ENCODE data around the gene AGAP2. TPM values are rescaled to one million over a fixed set of nuclear protein-coding genes. Genes with fewer than 3 reads are reported as not detected.

The AGAP2 gene
- total RNA-seq, result 0.25 TPM in 1 of 2 replicates, not detected in the other

DNA sequence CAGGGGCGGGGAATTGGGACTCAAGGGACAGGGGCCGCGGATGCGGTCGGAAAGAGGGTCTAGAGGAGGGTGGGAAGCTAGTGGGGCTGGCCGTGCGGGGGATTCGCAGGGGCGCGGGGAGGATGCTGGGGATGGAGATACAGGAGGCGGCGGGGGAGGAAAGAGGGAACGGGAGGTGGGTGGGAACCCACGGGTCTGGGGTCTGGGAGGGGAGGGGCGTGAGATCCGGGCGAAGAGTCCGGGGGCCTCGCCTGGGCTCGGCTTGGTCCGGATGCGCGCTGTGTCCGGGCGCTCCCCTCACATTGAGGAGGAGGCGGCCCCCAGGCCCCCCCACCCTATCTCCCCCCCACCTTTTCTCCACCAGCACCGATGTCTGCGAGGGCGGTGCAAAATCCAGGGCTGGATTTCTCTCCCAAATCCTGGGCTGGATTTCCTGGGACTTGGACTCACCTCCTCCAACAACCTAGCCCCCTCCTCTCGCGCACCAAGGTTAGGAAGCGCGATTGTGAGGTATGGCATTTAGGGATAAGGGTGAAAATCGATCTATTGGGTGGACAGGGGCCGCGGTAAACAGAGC is at the start of gene AGAP2:
Gene AGAP2, minus strand, starts transcription at position 82 of the 577 bp plus-strand sequence. CDS start 496 bp downstream, outside the sequence.

DNA sequence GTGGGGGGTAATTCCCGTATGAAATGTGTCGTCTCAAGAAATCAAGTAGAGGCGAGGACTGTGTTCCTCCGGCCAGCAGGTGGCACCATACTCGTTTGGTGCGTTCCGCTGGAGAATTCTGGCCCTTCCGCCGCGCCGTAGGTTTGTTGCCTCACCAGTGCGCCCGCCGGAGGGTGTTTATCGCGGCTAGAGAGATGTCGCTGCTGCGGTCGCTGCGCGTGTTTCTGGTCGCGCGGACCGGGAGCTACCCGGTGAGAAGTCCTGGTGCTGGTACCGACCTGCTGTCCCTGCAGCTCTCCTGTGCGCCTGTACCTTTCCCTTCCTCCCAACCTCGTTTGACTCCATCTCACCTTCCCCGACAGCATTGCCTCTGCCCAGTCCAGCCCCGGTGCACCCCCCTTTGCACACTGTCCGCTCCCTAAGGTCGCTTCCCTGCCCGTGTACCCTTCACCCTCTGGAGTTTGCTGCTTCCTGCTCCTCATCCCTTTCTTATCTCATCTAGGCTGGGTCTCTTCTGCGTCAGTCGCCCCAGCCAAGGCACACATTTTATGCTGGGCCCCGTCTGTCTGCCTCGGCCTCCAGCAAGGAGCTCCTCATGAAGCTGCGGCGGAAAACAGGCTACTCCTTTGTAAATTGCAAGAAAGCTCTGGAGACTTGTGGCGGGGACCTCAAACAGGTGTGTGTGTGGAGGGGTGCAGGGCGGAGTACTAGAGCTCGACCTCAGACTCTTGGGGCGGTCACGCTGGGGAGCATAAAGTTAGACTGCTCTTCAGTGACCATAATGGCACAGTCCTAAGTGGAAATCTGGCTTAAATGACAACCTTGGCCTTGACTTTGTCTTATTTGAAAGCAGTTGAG is 44.3 kb upstream of the AGAP2 start, which contains the start of gene TSFM:
Gene TSFM, plus strand, starts transcription at position 180 of the 858 bp plus-strand sequence. Its CDS starts 15 bp downstream, at position 195.

DNA sequence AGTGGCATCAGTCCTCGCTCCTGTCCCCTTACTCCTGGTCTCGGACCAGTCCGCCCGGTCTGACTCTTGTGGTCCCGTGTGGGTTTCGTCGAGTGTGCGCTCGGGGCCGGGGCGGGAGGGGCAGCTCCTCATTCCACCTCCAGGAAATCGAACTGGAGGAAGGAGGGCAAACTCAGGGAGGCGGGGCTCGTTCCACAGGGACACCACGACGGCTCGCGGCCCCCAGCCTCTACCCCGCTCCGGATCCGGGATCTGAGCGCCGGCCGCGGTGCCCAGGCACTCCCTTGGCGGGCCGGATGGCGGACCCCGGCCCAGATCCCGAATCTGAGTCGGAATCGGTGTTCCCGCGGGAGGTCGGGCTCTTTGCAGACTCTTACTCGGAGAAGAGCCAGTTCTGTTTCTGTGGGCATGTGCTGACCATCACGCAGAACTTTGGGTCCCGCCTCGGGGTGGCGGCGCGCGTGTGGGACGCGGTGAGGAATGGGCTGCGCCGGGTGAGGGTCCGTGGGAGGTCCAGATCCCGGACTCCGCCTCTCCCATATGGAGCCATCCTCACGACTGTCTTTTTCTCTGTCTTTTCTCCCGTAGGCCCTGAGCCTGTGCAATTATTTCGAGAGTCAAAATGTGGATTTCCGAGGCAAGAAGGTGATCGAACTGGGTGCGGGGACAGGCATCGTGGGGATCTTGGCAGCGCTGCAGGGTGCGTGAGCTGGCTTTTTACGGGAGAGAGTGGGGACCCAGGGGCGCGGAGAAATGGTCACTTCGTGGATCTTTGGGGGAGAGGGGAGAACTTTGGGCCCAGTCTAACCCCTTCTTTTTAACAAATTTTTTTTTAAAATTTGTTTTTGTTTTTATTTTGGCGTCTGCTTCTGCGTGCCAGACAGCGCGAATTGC is 34.1 kb upstream of the AGAP2 start, which contains the start of gene EEF1AKMT3:
Gene EEF1AKMT3, plus strand, starts transcription at position 186 of the 894 bp plus-strand sequence. Its CDS starts 111 bp downstream, at position 297.

DNA sequence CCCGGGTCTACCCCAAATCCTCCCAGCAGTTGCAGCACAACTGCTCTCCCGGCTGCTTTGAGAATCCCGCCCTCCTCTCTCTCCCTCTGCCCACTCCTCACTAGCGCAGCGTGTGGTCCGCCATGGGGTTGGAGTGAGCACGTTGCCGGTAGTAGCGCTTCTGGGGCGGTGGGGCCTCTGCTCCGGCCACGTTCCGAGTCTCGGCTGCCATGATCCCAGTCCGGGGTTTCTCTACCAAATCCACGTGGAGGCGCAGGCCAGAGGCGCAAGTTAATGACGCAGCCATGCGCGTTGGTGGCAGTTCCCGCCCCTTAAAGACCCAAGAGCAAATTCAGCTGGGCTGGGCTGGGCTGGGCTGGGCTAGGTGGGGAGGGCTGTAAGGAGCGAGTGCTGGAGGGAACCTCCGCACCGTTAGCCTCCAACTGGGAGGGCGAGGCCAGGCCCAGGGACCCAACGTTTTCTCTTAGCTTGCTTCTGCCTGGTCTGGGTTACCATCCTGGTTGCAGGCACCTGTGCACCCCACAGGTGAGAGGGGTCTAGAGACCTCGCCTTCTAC is 33.4 kb upstream of the AGAP2 start, which contains the start of gene METTL1:
Gene METTL1, minus strand, starts transcription at position 233 of the 556 bp plus-strand sequence. Its CDS starts 22 bp downstream, at position 211.

DNA sequence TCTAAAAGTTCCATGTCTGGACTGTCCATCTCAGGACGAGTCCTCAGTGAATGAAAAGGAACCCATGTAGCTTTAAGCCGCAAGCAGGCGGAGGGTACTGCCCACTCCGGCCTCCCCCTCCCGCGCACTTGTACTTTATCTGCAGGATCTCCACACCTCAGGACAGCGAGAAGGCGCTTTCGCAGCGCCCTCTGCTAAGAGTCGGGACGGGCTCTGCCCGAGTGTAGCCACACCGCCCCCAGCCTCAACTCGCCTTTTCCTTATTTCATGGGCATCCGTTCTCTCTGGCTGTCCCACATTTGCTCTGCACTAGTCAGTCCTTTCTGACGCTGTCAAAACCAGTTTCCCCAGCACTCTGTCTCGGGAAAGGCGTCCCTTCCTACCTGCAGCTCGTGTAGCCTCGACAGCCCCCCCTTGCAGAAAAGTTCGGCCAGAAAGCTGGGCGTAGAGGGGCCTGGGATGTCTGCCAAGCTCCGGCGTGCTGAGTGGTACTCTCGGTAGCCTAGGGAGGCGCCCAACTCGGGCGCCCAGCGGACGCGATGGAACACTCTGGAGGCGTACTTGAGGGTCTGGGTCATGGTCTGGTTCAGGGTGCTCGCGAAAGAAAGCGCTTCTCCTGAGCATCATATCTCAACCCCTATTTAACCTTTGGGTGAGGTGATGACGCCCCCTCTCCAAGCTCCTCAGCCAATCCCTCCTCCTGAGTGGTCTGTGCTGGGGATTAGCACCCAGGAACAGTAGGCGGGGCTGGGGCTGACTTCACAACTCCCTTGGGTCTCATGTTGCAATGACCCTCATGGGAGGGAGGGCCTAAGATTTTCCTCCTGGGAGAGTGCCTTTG is 28.1 kb upstream of the AGAP2 start, which contains the start of gene CYP27B1:
Gene CYP27B1, minus strand, starts transcription at position 615 of the 841 bp plus-strand sequence. Its CDS starts 37 bp downstream, at position 578.

DNA sequence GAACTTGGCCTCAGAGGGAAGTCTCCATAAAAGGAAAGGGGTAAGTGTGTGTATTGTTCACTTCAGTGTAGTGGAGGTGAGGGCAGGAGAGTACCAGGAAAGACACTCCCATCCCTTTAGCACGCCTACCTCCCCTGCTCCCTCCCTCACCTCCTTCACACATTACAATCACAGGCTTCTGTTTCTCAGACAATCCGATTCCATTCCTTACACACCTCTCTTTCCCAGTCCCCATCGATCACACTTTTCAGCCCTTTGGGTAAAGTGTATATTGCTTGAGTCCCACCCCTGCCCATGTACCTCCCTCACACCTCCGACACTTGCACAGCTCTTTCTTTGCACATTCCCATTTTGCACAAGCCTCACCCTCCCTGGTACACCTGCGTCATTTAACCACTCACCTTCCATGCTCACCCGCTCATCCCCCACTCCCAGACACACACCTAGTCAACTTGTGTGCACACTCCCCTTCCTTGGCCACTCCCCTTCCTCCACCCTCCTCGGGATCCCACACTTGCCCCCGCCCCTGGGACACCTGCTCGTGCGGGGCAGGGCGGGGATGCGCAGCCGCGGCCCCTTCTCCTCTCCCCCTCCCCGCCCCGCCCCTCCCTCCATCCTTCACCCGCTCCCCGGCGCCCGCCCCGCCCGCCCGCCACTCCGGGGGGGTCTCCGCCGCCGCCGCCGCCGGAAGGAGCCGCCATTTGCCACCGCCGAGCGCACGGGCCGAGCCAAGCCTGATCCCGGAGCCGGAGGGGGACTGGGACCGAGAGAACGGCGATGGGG is 16.1 kb upstream of the AGAP2 start, which contains the start of gene MARCHF9:
Gene MARCHF9, plus strand, starts transcription at position 693 of the 783 bp plus-strand sequence. CDS start 426 bp downstream, outside the sequence.

DNA sequence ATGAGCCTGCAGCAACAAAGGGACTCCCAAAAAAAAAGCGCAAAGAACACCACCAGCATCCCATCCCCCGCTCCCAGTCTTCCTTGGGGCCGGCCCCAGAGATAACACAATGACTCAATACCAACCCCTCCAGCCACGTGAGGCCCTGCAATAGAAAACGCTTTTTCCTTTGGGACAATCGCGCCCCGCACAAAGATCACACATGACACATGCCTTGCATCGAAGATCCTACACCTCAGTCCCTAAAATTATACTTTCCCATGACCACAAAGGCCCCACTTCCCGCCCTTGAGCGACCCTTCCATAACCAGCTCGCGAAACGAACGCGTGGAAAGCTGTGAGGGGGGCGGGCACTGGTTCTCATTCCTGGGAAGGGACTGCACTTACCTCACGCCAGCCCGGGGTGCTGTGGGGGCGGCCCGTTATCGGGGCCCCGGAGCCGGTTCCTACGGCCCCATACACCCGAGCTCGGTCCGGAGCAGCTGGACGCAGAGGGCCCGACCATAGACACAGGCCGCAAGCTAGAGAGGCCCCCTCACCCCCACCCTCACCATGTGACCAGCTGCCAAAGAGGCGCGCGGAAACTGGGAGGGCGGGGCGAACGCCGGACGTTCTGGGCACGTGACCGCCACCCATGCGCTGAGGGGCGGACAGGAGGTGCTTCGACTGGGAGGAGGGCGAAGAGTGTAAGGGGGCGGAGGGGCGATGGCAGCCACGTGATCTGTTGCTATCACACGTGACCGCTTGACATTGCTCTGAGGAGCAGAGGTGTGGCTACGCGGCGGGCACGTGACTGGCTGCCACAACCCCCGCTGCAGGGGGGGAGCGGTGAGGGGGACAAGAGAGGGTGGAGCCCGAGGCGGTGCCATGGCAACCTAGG is 13.5 kb upstream of the AGAP2 start, which contains the start of gene CDK4:
Gene CDK4, minus strand, starts transcription at position 523 of the 880 bp plus-strand sequence. CDS start 593 bp downstream, outside the sequence.

DNA sequence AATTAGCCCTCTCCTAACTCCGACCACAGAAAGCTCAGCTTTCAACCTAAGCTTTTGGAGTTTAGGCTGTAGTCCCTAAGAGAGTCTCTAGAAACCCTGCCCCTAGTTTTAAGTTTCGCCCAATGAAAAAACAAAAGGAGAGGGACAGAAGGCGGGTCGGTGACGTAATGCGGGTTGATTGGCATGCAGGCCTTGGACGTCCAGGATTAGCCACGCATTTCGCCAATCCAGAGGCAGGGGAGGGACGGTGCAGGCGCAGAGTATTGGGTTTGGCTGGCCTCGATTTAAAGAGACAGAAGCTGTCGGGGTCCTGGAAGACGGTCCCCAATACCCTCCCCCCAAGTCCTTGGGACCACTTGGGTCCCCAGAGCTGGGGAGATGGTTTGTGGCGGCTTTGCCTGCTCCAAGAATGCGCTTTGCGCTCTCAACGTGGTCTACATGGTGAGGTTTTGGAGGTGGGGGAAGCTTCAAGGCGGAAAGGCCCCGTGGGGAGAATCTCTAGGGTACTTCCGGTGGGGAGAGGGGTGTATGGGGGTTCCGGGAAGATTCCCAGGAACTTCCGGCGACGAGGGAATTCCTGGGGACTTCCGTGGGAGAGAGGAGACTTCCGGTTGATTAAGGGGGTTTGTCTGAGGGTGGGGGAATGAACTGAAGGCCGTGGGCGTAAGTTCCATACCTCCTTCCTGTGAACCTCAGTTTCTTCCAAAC is 6.4 kb upstream of the AGAP2 start, which contains the start of gene TSPAN31:
Gene TSPAN31, plus strand, starts transcription at position 263 of the 708 bp plus-strand sequence. Its CDS starts 116 bp downstream, at position 379.

DNA sequence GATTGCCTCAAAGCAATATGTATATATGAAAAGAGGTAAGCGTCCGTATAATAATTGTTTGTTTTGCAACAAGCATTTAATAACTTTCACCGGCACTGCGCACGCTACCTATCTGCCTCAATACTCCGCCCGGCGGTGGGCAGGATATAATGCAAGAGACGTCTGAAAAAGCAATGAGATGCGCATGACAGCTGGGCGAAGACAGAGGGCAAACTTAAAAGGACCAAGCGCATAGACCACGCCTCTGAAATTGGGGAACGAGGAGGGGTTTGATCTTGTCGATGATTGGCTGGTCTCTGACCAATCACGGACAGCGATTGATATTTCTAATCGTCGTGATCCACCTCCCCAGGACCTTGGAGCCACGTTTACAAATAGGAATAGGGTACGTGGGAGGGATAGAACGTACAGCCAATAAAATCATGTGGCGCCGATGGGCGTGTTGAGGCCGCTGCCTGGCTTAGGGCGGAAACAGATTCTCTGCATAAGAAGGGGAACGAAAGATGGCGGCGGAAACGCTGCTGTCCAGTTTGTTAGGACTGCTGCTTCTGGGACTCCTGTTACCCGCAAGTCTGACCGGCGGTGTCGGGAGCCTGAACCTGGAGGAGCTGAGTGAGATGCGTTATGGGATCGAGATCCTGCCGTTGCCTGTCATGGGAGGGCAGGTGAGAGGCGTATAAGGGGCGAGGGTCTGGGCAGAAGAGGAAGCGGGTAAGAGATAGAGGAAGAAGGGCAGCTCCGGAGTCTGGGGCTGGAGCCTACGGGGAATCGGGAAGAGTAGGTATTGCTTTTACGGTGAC is 44.7 kb downstream of the AGAP2 start, which contains the start of gene OS9:
Gene OS9, plus strand, starts transcription at position 474 of the 800 bp plus-strand sequence. Its CDS starts 30 bp downstream, at position 504.

Other genes with a start within 250 kb of the AGAP2 start
- gene DDIT3, start 218.2 kb downstream of the AGAP2 start, total RNA-seq, result 12.1 and 28.3 TPM in 2 replicates
- gene MBD6, start 215.9 kb downstream of the AGAP2 start, total RNA-seq, result 9.9 and 23.8 TPM in 2 replicates
- gene DCTN2, start 191.6 kb downstream of the AGAP2 start, total RNA-seq, result 211 and 214 TPM in 2 replicates
- gene KIF5A, start 188.7 kb downstream of the AGAP2 start, total RNA-seq, result 0.98 and 1.4 TPM in 2 replicates
- 23.8 and 30.6 TPM in 2 replicates for gene PIP4K2C, start 147.6 kb downstream of the AGAP2 start, total RNA-seq
- gene DTX3, start 133.9 kb downstream of the AGAP2 start, total RNA-seq, result 13.0 and 40.6 TPM in 2 replicates
- gene ARHGEF25, start 127.3 kb downstream of the AGAP2 start, total RNA-seq, result 5.4 and 6.1 TPM in 2 replicates
- 0.76 and 6.2 TPM in 2 replicates for gene B4GALNT1, start 105.5 kb downstream of the AGAP2 start, total RNA-seq
- 132 and 162 TPM in 2 replicates for gene OS9, start 44.6 kb downstream of the AGAP2 start, total RNA-seq
- gene TSPAN31, start 6.3 kb upstream of the AGAP2 start, total RNA-seq, result 28.4 and 38.9 TPM in 2 replicates
- 223 and 252 TPM in 2 replicates for gene CDK4, start 13.6 kb upstream of the AGAP2 start, total RNA-seq
- 5.4 and 17.5 TPM in 2 replicates for gene MARCHF9, start 16.4 kb upstream of the AGAP2 start, total RNA-seq
- gene CYP27B1, start 28.3 kb upstream of the AGAP2 start, total RNA-seq, result 0.65 and 2.3 TPM in 2 replicates
- gene METTL1, start 33.4 kb upstream of the AGAP2 start, total RNA-seq, result 16.5 and 26.9 TPM in 2 replicates
- 5.9 and 10.1 TPM in 2 replicates for gene EEF1AKMT3, start 33.9 kb upstream of the AGAP2 start, total RNA-seq
- 29.5 and 42.2 TPM in 2 replicates for gene TSFM, start 44.0 kb upstream of the AGAP2 start, total RNA-seq
- gene AVIL, start 80.0 kb upstream of the AGAP2 start, total RNA-seq, result under 0.01 and 0.38 TPM in 2 replicates
- gene CTDSP2, start 108.0 kb upstream of the AGAP2 start, total RNA-seq, result 69.4 and 122 TPM in 2 replicates
- 11.7 and 13.4 TPM in 2 replicates for gene ATP23, start 202.8 kb upstream of the AGAP2 start, total RNA-seq

All from mesangial cell (primary cell).